ENCODE data around the gene HOXB5.

Gene HOXB5

DNA sequence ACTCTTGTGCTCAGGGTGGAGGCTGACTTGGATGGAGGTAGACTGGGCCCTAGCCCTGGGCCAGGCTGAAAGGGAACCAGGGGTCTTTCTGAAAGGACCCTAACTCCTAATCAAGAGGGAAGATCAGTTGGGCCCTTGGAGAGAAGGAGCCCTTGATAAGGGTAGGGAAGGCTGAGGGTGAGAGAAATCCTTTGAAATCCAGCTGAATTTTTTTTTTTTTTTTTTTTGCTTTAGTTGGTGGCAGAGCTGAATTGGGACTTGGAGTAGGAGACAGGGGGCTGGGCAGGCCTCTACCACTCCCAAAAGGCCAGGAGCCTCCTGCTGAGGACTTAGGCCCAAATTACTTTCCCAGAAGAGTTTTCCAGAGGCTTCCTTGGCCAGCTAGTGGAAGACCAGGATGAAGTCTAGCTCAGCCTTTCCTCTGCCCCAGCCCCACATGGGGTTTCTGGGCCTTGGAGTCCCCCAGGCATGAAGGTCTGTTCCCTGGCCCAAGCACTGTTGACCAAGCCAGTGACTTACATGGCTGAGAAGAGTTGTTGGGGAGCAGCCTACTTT, 2.9 kb downstream of the HOXB5 start:
- ATAC-seq: no peak
- TF ChIP-seq RARB (CRISPR knock-in tag; IDR thresholded peaks at IDR 0.05) (no peak), CSDC2 (CRISPR knock-in tag; IDR thresholded peaks at IDR 0.05) (no peak), ZNF565 (CRISPR knock-in tag; conservative IDR thresholded peaks at IDR 0.05; ENCODE audit: low read depth) (no peak), BACH2 (CRISPR knock-in tag; IDR thresholded peaks at IDR 0.05; ENCODE audit: borderline replicate concordance) (no peak), GLIS3 (CRISPR knock-in tag; IDR thresholded peaks at IDR 0.05) (no peak), TCF4 (CRISPR knock-in tag; IDR thresholded peaks at IDR 0.05; ENCODE audit: borderline replicate concordance) (no peak), ZNF8 (CRISPR knock-in tag; IDR thresholded peaks at IDR 0.05) (no peak), ZNF70 (CRISPR knock-in tag; IDR thresholded peaks at IDR 0.05) (no peak), ZFP30 (CRISPR knock-in tag; IDR thresholded peaks at IDR 0.05) (no peak), ESRRG (CRISPR knock-in tag; IDR thresholded peaks at IDR 0.05) (no peak)

DNA sequence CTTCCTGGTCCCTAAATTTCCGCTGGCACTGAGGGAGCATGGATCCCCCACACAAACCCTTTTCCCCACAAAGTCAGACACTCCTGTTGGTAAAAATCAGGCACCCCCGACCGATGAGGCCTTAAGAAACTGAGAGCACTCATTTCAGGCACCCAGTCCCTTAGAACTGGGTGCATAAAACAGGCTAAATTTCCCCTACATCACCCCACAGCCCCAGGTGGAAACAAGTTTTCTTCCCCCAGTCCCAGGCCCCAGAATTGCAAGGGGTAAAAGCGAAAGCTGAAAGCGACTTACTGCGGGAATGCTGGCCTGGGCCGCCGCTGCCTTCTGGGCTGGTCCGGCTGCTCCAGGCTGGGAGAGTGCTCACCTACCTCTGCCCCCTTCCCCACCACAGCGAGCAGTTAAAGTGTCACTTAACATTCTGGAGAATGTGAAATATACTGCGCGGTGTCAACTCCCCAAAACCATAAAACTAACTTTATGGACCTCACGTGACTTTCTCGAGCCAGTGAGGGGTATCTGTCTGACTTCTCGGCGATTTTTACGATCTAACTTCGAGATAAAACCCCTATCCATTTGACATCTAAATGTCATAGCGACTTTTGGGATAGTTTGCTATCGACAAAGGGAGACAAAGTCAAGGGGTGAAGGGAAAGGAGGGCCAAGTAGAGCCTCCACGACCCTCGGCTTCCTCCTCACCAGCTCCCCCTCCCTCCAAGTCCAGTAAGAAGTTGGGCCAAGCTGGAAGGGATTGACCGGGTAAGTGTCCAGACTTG, 3.6 kb downstream of the HOXB5 start, which contains the start of gene HOXB3:
Gene HOXB3 (minus strand): TSS at position 411 of the 776 bp plus-strand sequence. CDS start 37,767 bp downstream, outside the sequence.
- no peak for ATAC-seq
- TF ChIP-seq TOX (CRISPR knock-in tag; IDR thresholded peaks at IDR 0.05; ENCODE audit: borderline replicate concordance) (no peak), ZNF70 (CRISPR knock-in tag; IDR thresholded peaks at IDR 0.05) (no peak), ZNF8 (CRISPR knock-in tag; IDR thresholded peaks at IDR 0.05) (no peak), ZFP3 (CRISPR knock-in tag; IDR thresholded peaks at IDR 0.05) (no peak), ZC3H10 (CRISPR knock-in tag; IDR thresholded peaks at IDR 0.05) (no peak), ZNF565 (CRISPR knock-in tag; conservative IDR thresholded peaks at IDR 0.05; ENCODE audit: low read depth) (no peak), ISL1 (CRISPR knock-in tag; IDR thresholded peaks at IDR 0.05) (no peak), BACH2 (CRISPR knock-in tag; IDR thresholded peaks at IDR 0.05; ENCODE audit: borderline replicate concordance) (no peak), PPARA (CRISPR knock-in tag; IDR thresholded peaks at IDR 0.05; ENCODE audit: borderline replicate concordance) (no peak), SNAI2 (CRISPR knock-in tag; IDR thresholded peaks at IDR 0.05) (no peak), ZFP30 (CRISPR knock-in tag; IDR thresholded peaks at IDR 0.05) (no peak)
- TF ChIP-seq, protein P1, sequence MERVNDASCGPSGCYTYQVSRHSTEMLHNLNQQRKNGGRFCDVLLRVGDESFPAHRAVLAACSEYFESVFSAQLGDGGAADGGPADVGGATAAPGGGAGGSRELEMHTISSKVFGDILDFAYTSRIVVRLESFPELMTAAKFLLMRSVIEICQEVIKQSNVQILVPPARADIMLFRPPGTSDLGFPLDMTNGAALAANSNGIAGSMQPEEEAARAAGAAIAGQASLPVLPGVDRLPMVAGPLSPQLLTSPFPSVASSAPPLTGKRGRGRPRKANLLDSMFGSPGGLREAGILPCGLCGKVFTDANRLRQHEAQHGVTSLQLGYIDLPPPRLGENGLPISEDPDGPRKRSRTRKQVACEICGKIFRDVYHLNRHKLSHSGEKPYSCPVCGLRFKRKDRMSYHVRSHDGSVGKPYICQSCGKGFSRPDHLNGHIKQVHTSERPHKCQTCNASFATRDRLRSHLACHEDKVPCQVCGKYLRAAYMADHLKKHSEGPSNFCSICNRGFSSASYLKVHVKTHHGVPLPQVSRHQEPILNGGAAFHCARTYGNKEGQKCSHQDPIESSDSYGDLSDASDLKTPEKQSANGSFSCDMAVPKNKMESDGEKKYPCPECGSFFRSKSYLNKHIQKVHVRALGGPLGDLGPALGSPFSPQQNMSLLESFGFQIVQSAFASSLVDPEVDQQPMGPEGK (CRISPR knock-in tag; IDR thresholded peaks at IDR 0.05; ENCODE audit: borderline replicate concordance): no peak
- TF ChIP-seq, protein P2, sequence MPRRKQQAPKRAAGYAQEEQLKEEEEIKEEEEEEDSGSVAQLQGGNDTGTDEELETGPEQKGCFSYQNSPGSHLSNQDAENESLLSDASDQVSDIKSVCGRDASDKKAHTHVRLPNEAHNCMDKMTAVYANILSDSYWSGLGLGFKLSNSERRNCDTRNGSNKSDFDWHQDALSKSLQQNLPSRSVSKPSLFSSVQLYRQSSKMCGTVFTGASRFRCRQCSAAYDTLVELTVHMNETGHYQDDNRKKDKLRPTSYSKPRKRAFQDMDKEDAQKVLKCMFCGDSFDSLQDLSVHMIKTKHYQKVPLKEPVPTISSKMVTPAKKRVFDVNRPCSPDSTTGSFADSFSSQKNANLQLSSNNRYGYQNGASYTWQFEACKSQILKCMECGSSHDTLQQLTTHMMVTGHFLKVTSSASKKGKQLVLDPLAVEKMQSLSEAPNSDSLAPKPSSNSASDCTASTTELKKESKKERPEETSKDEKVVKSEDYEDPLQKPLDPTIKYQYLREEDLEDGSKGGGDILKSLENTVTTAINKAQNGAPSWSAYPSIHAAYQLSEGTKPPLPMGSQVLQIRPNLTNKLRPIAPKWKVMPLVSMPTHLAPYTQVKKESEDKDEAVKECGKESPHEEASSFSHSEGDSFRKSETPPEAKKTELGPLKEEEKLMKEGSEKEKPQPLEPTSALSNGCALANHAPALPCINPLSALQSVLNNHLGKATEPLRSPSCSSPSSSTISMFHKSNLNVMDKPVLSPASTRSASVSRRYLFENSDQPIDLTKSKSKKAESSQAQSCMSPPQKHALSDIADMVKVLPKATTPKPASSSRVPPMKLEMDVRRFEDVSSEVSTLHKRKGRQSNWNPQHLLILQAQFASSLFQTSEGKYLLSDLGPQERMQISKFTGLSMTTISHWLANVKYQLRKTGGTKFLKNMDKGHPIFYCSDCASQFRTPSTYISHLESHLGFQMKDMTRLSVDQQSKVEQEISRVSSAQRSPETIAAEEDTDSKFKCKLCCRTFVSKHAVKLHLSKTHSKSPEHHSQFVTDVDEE (CRISPR knock-in tag; IDR thresholded peaks at IDR 0.05): no peak
- TF ChIP-seq, protein P3, sequence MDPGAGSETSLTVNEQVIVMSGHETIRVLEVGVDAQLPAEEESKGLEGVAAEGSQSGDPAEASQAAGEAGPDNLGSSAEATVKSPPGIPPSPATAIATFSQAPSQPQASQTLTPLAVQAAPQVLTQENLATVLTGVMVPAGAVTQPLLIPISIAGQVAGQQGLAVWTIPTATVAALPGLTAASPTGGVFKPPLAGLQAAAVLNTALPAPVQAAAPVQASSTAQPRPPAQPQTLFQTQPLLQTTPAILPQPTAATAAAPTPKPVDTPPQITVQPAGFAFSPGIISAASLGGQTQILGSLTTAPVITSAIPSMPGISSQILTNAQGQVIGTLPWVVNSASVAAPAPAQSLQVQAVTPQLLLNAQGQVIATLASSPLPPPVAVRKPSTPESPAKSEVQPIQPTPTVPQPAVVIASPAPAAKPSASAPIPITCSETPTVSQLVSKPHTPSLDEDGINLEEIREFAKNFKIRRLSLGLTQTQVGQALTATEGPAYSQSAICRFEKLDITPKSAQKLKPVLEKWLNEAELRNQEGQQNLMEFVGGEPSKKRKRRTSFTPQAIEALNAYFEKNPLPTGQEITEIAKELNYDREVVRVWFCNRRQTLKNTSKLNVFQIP (CRISPR knock-in tag; IDR thresholded peaks at IDR 0.05; ENCODE audit: borderline replicate concordance, low read depth): no peak
- TF ChIP-seq, protein P4, sequence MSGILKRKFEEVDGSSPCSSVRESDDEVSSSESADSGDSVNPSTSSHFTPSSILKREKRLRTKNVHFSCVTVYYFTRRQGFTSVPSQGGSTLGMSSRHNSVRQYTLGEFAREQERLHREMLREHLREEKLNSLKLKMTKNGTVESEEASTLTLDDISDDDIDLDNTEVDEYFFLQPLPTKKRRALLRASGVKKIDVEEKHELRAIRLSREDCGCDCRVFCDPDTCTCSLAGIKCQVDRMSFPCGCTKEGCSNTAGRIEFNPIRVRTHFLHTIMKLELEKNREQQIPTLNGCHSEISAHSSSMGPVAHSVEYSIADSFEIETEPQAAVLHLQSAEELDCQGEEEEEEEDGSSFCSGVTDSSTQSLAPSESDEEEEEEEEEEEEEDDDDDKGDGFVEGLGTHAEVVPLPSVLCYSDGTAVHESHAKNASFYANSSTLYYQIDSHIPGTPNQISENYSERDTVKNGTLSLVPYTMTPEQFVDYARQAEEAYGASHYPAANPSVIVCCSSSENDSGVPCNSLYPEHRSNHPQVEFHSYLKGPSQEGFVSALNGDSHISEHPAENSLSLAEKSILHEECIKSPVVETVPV (CRISPR knock-in tag; IDR thresholded peaks at IDR 0.05): no peak

DNA sequence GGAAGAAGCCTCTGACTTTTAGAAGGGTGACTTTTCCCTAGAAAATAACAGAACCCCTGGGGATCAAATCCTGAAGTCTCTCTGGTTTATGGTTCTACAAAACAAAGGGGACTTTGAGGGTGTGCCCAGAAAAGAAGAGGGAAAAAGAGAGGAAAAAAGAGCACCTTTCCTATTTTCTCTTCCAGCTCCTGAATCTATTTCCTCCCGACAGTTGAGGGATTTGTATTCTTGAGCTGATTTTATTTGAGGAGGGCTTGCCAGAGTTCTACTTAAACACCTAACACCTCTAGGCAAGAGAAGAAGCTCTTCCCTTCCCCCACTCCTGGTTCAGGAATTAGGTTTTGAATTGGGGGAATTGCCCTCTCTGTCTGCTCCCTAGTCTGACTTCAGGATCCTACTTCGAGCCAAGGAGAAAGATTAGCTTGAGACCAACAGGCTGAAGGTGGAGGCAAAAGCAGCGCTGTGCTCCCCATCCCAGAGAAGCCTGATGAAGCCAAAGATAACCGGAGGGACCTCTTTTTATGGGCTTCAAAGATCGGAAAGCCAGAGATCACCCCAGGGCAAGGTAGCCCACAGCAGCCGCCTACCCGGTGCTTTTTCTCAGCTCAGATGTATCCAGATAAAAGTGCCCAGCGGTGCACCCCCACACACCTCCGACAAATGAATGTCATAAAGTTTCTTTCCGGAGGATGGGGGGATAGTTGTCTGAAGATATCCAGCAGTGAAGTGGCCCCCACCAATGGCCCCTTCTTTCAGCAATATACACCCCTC, 4.3 kb downstream of the HOXB5 start:
- no peak for ATAC-seq
- TF ChIP-seq, protein P5, sequence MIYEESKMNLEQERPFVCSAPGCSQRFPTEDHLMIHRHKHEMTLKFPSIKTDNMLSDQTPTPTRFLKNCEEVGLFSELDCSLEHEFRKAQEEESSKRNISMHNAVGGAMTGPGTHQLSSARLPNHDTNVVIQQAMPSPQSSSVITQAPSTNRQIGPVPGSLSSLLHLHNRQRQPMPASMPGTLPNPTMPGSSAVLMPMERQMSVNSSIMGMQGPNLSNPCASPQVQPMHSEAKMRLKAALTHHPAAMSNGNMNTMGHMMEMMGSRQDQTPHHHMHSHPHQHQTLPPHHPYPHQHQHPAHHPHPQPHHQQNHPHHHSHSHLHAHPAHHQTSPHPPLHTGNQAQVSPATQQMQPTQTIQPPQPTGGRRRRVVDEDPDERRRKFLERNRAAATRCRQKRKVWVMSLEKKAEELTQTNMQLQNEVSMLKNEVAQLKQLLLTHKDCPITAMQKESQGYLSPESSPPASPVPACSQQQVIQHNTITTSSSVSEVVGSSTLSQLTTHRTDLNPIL (CRISPR knock-in tag; IDR thresholded peaks at IDR 0.05; ENCODE audit: low read depth): no peak
- no peak for TF ChIP-seq CSDC2 (CRISPR knock-in tag; IDR thresholded peaks at IDR 0.05)
- no peak for TF ChIP-seq ESRRG (CRISPR knock-in tag; IDR thresholded peaks at IDR 0.05)
- TF ChIP-seq, protein P4 (CRISPR knock-in tag; IDR thresholded peaks at IDR 0.05): no peak
- TF ChIP-seq ZNF8 (CRISPR knock-in tag; IDR thresholded peaks at IDR 0.05): no peak
- TF ChIP-seq RARB (CRISPR knock-in tag; IDR thresholded peaks at IDR 0.05): no peak
